Measurements from ENCODE around the gene COL4A6.

Gene COL4A6

GRCh38 chrX:108199691-108200090 is 238.5 kb downstream of the COL4A6 start:
- peak; percentile 48 for DNase-seq

- DNase-seq = no peak
Observed at GRCh38 chrX:108199041-108199440, 239.2 kb downstream of the COL4A6 start.

- no peak for DNase-seq
Observed at GRCh38 chrX:108198420-108198819, 239.8 kb downstream of the COL4A6 start.

- DNase-seq = no peak
Observed at GRCh38 chrX:108186811-108187210, 251.4 kb downstream of the COL4A6 start.

- DNase-seq = no peak
Observed at GRCh38 chrX:108178143-108178498, 260.1 kb downstream of the COL4A6 start.

- peak; percentile 15 for DNase-seq
Observed at GRCh38 chrX:108177351-108178142, 260.7 kb downstream of the COL4A6 start.

GRCh38 chrX:108173874-108174273 is 264.3 kb downstream of the COL4A6 start:
- DNase-seq = no peak

- no peak for DNase-seq
Observed at GRCh38 chrX:108171671-108172070, 266.6 kb downstream of the COL4A6 start.

- no peak for DNase-seq
Observed at GRCh38 chrX:108169768-108170167, 268.5 kb downstream of the COL4A6 start.

GRCh38 chrX:108168961-108169740 is 269.1 kb downstream of the COL4A6 start:
- DNase-seq = no peak

- DNase-seq = no peak
Observed at GRCh38 chrX:108167211-108167872, 270.9 kb downstream of the COL4A6 start.

- DNase-seq = peak; percentile 43
Observed at GRCh38 chrX:108165383-108166111, 272.7 kb downstream of the COL4A6 start.

- no peak for DNase-seq
Observed at GRCh38 chrX:108163333-108164082, 274.7 kb downstream of the COL4A6 start.

GRCh38 chrX:108162265-108162664 is 276.0 kb downstream of the COL4A6 start:
- no peak for DNase-seq

- DNase-seq = no peak
Observed at GRCh38 chrX:108160309-108160708, 277.9 kb downstream of the COL4A6 start.

GRCh38 chrX:108159028-108159670 is 279.1 kb downstream of the COL4A6 start:
- DNase-seq = no peak

GRCh38 chrX:108157628-108158027 is 280.6 kb downstream of the COL4A6 start:
- no peak for DNase-seq

- no peak for DNase-seq
Observed at GRCh38 chrX:108156934-108157466, 281.2 kb downstream of the COL4A6 start.

GRCh38 chrX:108156082-108156481 is 282.1 kb downstream of the COL4A6 start:
- no peak for DNase-seq

GRCh38 chrX:108148524-108148923 is 289.7 kb downstream of the COL4A6 start:
- DNase-seq = no peak

Data from eye (tissue), 1 donor.